ENCODE data around the gene RGS4. TPM values are rescaled to one million over a fixed set of nuclear protein-coding genes. Genes with fewer than 3 reads are reported as not detected.

RGS4 gene
- polyA plus RNA-seq, 4 donors: 11.7 to 16.5 (median 13.8) TPM

DNA sequence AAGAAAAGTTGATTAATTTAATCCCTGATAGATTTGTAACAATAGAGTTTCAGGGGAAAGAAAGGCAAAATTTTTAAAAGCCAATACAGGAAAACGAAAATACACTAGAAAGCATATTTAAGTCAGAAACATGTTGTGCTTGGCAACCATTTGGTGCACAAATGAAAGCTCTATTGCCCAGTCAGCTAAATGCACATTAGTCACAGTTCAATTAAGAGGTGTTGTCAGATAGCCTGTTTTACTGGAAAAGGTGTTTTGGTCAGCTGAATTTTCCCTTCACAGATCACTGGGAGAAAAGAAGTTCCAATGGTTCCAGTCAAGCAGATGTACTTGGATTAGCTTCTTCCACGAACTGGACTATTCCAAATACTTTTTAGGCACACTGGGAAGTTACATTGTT, 25.4 kb downstream of the RGS4 start:
- no peak for DNase-seq (ENCODE audit: low read depth in 4 of 4, low spot score in 3 of 4)

DNA sequence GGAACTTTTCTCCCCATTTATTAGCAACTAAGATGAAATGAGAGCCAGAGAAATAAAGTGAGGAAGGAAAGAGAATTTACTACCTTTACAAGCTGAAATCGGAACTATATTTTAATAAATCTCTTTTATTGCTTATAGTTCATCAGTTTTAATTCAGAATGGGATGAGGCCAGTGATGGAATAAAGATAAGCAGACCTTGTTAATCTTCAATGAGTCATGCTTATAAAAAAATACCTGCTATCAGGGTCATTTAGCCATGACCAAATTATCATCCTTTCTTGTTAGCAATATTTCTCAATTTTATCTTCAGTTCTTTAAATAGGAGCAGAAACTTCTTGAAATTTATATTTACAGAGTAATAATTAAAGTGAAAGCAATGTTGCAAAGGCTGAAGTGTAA, 26.1 kb downstream of the RGS4 start:
- DNase-seq (ENCODE audit: low read depth in 4 of 4, low spot score in 3 of 4): no peak

DNA sequence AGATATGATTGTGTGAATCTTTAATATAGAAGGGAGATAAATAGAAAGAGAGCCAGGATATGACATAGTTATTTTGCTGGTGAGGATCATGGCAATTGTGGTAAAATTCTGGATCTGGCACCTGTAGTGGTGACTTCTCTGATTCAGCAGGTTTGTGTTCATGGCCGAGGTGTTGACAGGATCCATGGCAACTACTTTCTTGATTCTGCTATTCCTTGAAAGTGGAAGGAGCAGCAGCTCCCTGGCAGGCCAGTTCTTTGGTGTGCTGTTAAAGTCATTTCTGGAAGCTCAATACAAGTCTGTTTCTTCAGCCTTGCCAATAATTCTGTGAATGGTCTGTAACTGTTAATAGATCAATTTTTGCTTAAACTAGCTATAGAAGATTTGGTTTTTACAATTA, 33.4 kb downstream of the RGS4 start:
- DNase-seq (ENCODE audit: low read depth in 4 of 4, low spot score in 3 of 4): no peak

DNA sequence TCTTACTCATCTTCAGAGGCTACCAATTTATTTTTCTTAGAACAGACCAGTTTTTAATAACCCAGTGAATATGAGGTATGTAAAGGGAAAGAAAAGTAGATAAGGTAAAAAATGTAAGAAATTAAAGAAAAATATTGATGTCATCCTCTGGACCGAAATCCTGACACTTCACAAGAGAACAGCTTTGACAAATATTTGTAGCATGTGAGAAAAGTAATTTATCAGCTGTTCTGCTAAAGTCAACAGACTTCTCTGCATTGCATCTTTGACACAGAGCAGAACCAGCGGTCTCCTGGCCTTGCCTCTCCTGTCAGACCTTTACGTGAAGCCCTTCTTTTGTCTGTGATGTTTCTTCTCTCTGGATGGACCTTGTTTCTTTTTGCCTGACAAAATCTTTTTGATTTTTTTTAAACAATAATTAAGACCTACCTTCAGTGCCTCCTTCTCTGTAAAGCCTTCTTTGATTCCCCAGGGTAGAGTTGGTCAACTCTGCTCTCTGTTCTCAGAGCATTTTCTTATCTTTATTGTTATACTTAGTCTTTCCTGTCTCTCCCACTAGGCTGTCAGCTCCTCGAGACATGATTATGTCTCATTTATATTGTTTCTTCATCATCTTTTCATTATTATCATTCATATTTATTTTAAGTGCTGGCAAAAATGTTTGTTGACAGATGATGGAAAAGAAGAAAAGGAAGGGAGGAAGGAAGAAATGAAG, 35.4 kb downstream of the RGS4 start:
- DNase-seq (ENCODE audit: low read depth in 4 of 4, low spot score in 3 of 4): no peak

DNA sequence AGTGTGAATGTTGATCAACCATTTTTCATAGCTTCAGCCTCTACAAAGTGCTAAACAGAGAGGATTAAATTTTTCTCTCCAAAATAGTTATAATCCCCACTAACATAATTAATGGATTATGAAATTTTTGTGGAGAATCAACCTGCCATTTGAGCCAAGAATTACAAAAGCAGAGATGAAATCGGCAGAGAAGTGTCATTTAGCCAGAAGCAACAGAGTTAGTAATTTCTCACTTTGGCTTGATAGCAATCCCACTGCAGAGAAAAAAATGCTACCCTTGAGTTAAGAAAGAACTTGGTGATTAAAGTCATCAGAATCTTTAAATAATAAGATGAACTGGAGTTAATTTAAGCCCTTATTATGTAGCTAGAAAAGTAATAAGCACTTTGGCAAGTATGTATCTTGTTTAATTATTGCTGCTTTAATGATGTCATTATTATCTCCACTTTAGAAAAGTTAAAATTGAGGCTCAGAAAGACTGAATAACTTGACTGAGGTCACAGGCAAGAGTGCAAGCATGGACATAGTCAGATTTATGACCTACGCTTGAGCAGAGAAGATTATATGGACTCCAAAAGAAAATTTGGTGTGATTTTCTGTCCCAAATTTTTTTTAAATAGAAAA, 37.3 kb downstream of the RGS4 start:
- DNase-seq (ENCODE audit: low read depth in 4 of 4, low spot score in 3 of 4): no peak

DNA sequence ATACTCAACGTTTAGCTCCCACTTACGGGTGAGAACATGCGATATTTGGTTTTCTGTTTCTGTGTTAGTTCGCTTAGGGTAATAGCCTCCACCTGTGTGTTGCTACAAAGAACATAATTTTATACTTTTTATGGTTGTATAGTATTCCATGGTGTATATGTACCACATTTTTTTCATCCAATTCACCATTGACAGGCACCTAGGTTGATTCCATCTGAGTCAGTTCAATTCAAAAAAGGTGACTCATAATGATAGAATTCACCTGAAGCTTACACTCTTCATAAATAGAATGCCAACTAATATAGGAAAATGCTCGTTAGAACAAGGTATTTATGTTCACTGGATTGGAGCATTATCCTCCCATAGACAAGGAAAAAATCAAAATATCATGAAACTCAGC, 38.5 kb downstream of the RGS4 start:
- DNase-seq (ENCODE audit: low read depth in 4 of 4, low spot score in 3 of 4): no peak

DNA sequence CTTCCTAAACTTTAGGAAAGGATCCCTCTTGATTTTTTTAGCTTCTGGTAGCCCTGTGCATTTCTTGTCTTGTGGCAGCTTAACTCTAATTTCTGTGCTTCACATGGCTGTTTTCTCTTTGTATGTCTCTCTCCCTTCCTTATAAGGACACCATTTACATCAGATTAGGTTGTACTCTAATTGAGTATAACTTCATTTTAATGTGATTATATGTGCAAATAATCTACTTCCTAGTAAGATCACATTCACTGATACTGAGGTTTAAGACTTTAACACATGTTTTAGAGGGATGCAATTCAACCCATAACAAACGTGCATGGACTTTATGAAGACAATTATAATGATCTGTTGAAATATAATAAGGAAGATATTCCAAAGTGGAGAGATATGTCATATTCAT, 46.7 kb downstream of the RGS4 start:
- DNase-seq (ENCODE audit: low read depth in 4 of 4, low spot score in 3 of 4): no peak

DNA sequence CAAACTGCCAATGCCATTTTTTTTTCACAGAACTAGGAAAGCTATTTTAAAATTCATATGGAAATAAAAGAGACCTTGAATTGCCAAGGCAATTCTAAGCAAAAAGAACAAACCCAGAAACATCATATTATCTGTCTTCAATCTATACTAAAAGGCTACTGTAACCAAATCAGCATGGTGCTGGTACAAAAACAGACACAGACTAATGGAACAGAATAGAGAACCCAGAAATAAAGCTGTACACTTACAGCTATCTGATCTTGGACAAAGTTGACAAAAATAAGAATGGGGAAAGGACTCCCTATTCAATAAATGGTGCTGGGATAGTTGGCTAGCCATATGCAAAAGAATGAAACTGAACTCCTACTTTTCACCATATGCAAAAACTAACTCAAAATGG, 50.5 kb downstream of the RGS4 start:
- DNase-seq (ENCODE audit: low read depth in 4 of 4, low spot score in 3 of 4): no peak

DNA sequence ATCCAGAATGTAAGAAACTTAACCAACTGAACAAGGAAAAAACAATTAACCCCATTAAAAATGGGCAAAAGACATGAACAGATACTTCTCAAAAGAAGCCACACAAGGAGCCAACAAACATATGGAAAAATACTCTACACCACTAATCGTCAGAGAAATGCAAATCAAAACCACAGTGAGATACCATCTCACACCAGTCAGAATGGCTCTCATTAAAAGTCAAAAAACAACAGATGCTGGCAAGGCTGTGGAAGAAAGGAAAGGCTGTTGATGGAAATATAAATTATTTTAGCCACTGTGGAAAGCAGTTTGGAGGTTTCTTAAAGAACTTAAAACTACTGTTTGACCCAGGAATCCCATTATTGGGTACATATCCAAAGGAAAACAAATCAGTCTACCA, 51.2 kb downstream of the RGS4 start:
- no peak for DNase-seq (ENCODE audit: low read depth in 4 of 4, low spot score in 3 of 4)

DNA sequence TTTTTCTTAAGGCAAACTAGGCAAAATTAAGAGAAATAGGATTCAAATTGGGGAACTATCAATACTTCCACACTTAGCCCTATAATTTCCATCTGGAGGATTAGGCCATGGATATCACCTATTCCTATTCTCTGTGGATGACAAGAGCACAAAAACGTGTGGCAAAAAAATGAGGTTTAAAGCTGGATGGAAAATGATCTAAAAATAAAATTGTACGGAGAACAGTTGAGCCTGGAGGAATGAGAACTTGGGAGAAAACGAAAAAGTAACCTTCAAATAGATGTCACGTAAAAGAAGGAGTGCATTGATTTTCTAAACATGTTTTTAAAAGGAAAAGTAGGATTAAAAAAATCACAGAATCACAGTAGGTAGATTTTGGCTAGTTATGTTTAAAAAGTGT, 55.7 kb downstream of the RGS4 start:
- no peak for DNase-seq (ENCODE audit: low read depth in 4 of 4, low spot score in 3 of 4)

Other genes starting within 250 kb of the RGS4 start
- gene CCDC190, start 208.2 kb upstream of the RGS4 start, polyA plus RNA-seq (ENCODE audit: insufficient read length in 4 of 4): under 1 TPM in 1 of 4 donors, not detected in 3; 0.12 TPM
- gene RGS5, start 133.6 kb downstream of the RGS4 start, polyA plus RNA-seq (ENCODE audit: insufficient read length in 4 of 4): 10 to 100 TPM; 13.7 to 17.1 (median 15.8) TPM

Measured in right renal pelvis (tissue), 4 donors.